Spleen (tissue), 7 donors: Measurements from ENCODE around the gene RPS6KA2.

Experiments
- CTCF ChIP-seq, 11 experiments: fragments of 200-600 bp in 7 of 11; fragments of 450-650 bp in 4 of 11; sonication (generic) in 4 of 11; IDR thresholded peaks in 8 of 11; conservative IDR thresholded peaks in 3 of 11; 1 replicate in 7 of 11; 2 replicates in 4 of 11; pipeline versions ENCODE4 v1.4.0 to v1.8.0; 2016 to 2021; ENCODE audit warnings: antibody characterized with exemption in 11 of 11, inconsistent platforms in 4 of 11, mild to moderate bottlenecking in 1 of 11
- POLR2A ChIP-seq, 3 donors: fragments of 450-650 bp; IDR thresholded peaks; one replicate each; pipeline ENCODE4 v1.5.1; 2017; ENCODE audit warnings: antibody characterized with exemption in 3 of 3, mild to moderate bottlenecking in 1 of 3
- POLR2AphosphoS5 ChIP-seq, 3 donors: sonication (generic); formaldehyde crosslinking; IDR thresholded peaks; one replicate each; pipeline ENCODE4 v1.5.1; 2017; ENCODE audit warnings: antibody characterized with exemption in 3 of 3
- donor health status: DM: no; HTN: no; CAD: no; lungs with moderate emphysema.
- donor health status: DM: no; HTN: no; CAD: no.
- donor health status: DM: no; HTN: no; CAD: no.

GRCh38 chr6:166490671-166491500, 136.2 kb downstream of the RPS6KA2 start:
- TF ChIP-seq CTCF (IDR thresholded peaks at IDR 0.05 in 8 of 11, conservative IDR thresholded peaks at IDR 0.05 in 3 of 11) (no peak), POLR2AphosphoS5 (IDR thresholded peaks at IDR 0.05) (peak in 1 of 3 donors; percentile 45), POLR2A (IDR thresholded peaks at IDR 0.05) (no peak)
